Keratinocyte (primary cell): ENCODE results near the gene G6PC1. TPM values are rescaled to one million over a fixed set of nuclear protein-coding genes. Genes with fewer than 3 reads are reported as not detected.

Experiments used
- DNase-seq: peaks from one replicate; pipeline ENCODE4 v3.0.0-alpha.2; 2011; ENCODE audit warnings: low read depth, missing footprints, low spot score
- FAIRE-seq: peaks from 2 replicates; lab custom pipeline; 2011; peaks lifted over from hg19 to GRCh38; lab: Jason Lieb, UNC
- H2AFZ ChIP-seq: 2 replicates; pipeline ENCODE4 v1.6.0; 2012; ENCODE audit warnings: low read length, control low read depth, inconsistent platforms; ENCODE audit not compliant: control insufficient read depth
- H3K27ac ChIP-seq: 2 replicates; pipeline ENCODE4 v1.5.1; 2011; ENCODE audit warnings: low read length; ENCODE audit not compliant: control insufficient read depth, insufficient read depth
- H3K27me3 ChIP-seq: 3 replicates; pipeline ENCODE4 v1.6.0; 2011; ENCODE audit warnings: low read length; ENCODE audit not compliant: control insufficient read depth, insufficient read depth; ENCODE audit errors: extremely low read depth
- H3K36me3 ChIP-seq, 2 experiments: 2 replicates in 1 of 2; 3 replicates in 1 of 2; pipeline ENCODE4 v1.5.1; 2011; ENCODE audit warnings: low read length in 2 of 2, mild to moderate bottlenecking in 1 of 2; ENCODE audit not compliant: control insufficient read depth in 2 of 2, insufficient read depth in 2 of 2; ENCODE audit errors: extremely low read depth in 1 of 2
- H3K4me1 ChIP-seq: 3 replicates; pipeline ENCODE4 v1.5.1; 2011; ENCODE audit warnings: low read length; ENCODE audit not compliant: control insufficient read depth, insufficient read depth; ENCODE audit errors: extremely low read depth
- H3K4me2 ChIP-seq: 3 replicates; pipeline ENCODE4 v1.6.0; 2011; ENCODE audit warnings: low read depth, low read length; ENCODE audit not compliant: control insufficient read depth, insufficient read depth; ENCODE audit errors: extremely low read depth
- H3K4me3 ChIP-seq, 3 experiments: fragments of 200-600 bp in 1 of 3; sonication (generic) in 1 of 3; 2 replicates in 2 of 3; 3 replicates in 1 of 3; pipeline ENCODE4 v1.5.1; 2011 to 2016; ENCODE audit warnings: low read length in 3 of 3, mild to moderate bottlenecking in 3 of 3, control low read depth in 2 of 3, inconsistent platforms in 1 of 3, low read depth in 1 of 3, mixed read lengths in 1 of 3, mixed run types in 1 of 3, moderate library complexity in 1 of 3; ENCODE audit not compliant: control insufficient read depth in 2 of 3, insufficient read depth in 2 of 3; ENCODE audit errors: extremely low read depth in 1 of 3
- H3K79me2 ChIP-seq: 2 replicates; pipeline ENCODE4 v1.6.0; 2012; ENCODE audit warnings: low read length; ENCODE audit not compliant: control insufficient read depth, insufficient read depth
- H3K9ac ChIP-seq: 3 replicates; pipeline ENCODE4 v1.6.0; 2011; ENCODE audit warnings: low read length; ENCODE audit not compliant: control insufficient read depth, insufficient read depth; ENCODE audit errors: extremely low read depth
- H3K9me1 ChIP-seq: 3 replicates; pipeline ENCODE4 v1.6.0; 2011; ENCODE audit warnings: low read length; ENCODE audit not compliant: control insufficient read depth, insufficient read depth; ENCODE audit errors: extremely low read depth
- H3K9me3 ChIP-seq: 2 replicates; pipeline ENCODE4 v1.5.1; 2012; ENCODE audit warnings: low read depth, low read length; ENCODE audit not compliant: control insufficient read depth
- H4K20me1 ChIP-seq: 3 replicates; pipeline ENCODE4 v1.6.0; 2011; ENCODE audit warnings: low read length; ENCODE audit not compliant: control insufficient read depth, insufficient read depth; ENCODE audit errors: extremely low read depth
- CTCF ChIP-seq, 3 experiments: IDR thresholded peaks in 1 of 3; conservative IDR thresholded peaks in 1 of 3; optimal IDR thresholded peaks in 1 of 3; 2 replicates in 2 of 3; 3 replicates in 1 of 3; pipeline versions ENCODE3 to v1.5.1; 2011; ENCODE audit warnings: low read length in 3 of 3, mild to moderate bottlenecking in 3 of 3, moderate library complexity in 2 of 3, control low read depth in 1 of 3, inconsistent platforms in 1 of 3; ENCODE audit not compliant: insufficient read depth in 2 of 3; ENCODE audit errors: extremely low read depth in 1 of 3
- EZH2 ChIP-seq: IDR thresholded peaks from one replicate; pipeline ENCODE4 v1.6.1; 2012; ENCODE audit warnings: inconsistent platforms, mild to moderate bottlenecking, low read length, moderate library complexity
- dilution Hi-C: fragments of 300-500 bp; cut with MboI; formaldehyde crosslinking; loops from one replicate; pipeline ENCODE4 v1.7.0; 2020; ENCODE audit warnings: low sequenced_read_pairs; ENCODE audit not compliant: extremely low pct_ligation_motif_present
- polyA plus RNA-seq, 5 experiments: library from polyadenylated mRNA; depleted of rRNA in 3 of 5; stranded (reverse) in 3 of 5; stranded (forward) in 1 of 5; unstranded in 1 of 5; fragments of >200 nt; gene quantifications; 1 replicate in 1 of 5; 2 replicates in 3 of 5; 3 replicates in 1 of 5; pipeline versions ENCODE4 v1.2.1 to v1.2.3, GENCODE V29; 2011 to 2012; ENCODE audit warnings: missing spikeins in 2 of 5, low read depth in 1 of 5, low replicate concordance in 1 of 5

G6PC1 gene
- polyA plus RNA-seq, 1 donor (not counting 4 experiments of a cell fraction or from before 2014, with no cell fraction given), result not detected

DNA sequence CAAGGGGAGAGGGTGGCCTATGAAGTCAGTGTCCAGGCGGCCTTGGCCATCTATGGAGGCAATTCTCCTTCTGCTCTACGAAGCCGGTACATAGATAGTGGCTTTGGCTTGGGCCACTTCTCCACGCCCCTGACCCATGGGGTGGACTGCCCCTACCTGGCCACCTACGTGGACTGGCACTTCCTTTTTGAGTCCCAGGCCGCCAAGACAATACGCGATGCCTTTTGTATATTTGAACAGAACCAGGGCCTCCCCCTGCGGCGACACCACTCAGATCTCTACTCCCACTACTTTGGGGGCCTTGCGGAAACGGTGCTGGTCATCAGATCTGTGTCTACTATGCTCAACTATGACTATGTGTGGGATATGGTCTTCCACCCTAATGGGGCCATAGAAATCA, 32.3 kb upstream of the G6PC1 start:
- H3K36me3 ChIP-seq, result no peaks in the 10 kb centered on the region
- DNase-seq, result no peak
- no peaks in the 10 kb centered on the region for H3K4me1 ChIP-seq
- H3K9me3 ChIP-seq, result no peaks in the 10 kb centered on the region
- H2AFZ ChIP-seq, result no peak overlapping the region
- no peaks in the 10 kb centered on the region for H3K9me1 ChIP-seq
- no peaks in the 10 kb centered on the region for H3K79me2 ChIP-seq
- H3K27ac ChIP-seq, result no peak overlapping the region
- no peak overlapping the region for H3K4me3 ChIP-seq
- FAIRE-seq, result no peak
- H3K27me3 ChIP-seq, result peaks cover 10% of the 10 kb centered on the region
- dilution Hi-C loops, result no loop called here
- TF ChIP-seq EZH2 (no peak), CTCF (optimal IDR thresholded peaks at IDR 0.05 in 1 of 3, IDR thresholded peaks at IDR 0.05 in 1 of 3, conservative IDR thresholded peaks at IDR 0.05 in 1 of 3; ENCODE audit: extremely low read depth in 1 of 3, insufficient read depth in 2 of 3, low read length in 3 of 3) (no peak)
- H3K4me2 ChIP-seq, result no peak overlapping the region
- H3K9ac ChIP-seq, result no peak overlapping the region
- H4K20me1 ChIP-seq, result no peaks in the 10 kb centered on the region

GRCh38 chr17:42871647-42872046, 29.0 kb upstream of the G6PC1 start:
- H3K27me3 ChIP-seq, result no peaks in the 10 kb centered on the region
- DNase-seq, result no peak
- no peaks in the 10 kb centered on the region for H3K36me3 ChIP-seq
- H3K79me2 ChIP-seq, result no peaks in the 10 kb centered on the region
- no peak overlapping the region for H3K27ac ChIP-seq
- no peaks in the 10 kb centered on the region for H4K20me1 ChIP-seq
- dilution Hi-C loops, result no loop called here
- TF ChIP-seq CTCF (optimal IDR thresholded peaks at IDR 0.05 in 1 of 3, IDR thresholded peaks at IDR 0.05 in 1 of 3, conservative IDR thresholded peaks at IDR 0.05 in 1 of 3; ENCODE audit: extremely low read depth in 1 of 3, insufficient read depth in 2 of 3, low read length in 3 of 3) (no peak), EZH2 (no peak)
- no peak overlapping the region for H3K4me3 ChIP-seq
- H3K9me1 ChIP-seq, result no peaks in the 10 kb centered on the region
- FAIRE-seq, result no peak
- no peak overlapping the region for H3K4me2 ChIP-seq
- no peaks in the 10 kb centered on the region for H3K9me3 ChIP-seq
- H3K4me1 ChIP-seq, result no peaks in the 10 kb centered on the region
- no peak overlapping the region for H3K9ac ChIP-seq
- H2AFZ ChIP-seq, result no peak overlapping the region
